ENCODE measurements around the gene NIPSNAP3A. TPM values are rescaled to one million over a fixed set of nuclear protein-coding genes. Genes with fewer than 3 reads are reported as not detected.

The NIPSNAP3A gene
- total and polyA plus RNA-seq, 2 donors (not counting 3 experiments of a cell fraction or from before 2014, with no cell fraction given): 27.2 TPM

DNA sequence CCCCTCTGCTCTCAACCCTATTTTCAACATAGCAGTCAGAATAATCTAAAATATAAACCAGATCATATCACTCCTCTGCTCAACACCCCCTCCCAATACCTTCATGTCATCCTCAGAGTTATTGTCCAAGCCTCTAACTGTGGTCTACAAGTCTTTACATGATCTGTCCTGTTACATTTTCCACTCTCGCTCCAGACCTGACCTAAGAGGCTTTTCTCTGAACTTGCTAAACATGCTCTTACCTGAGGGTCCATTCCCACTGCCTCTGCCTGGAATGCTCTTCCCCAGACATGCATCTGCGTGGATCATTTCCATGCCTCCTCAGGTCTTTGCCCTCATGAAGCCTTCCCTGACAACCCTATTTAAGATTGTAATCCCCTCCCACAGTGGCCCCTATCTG lies 28.5 kb downstream of the NIPSNAP3A start:
- intact Hi-C loops (cut with micrococcal nuclease): no loop called here
- Histone ChIP-seq H3K4me2 (ENCODE audit: insufficient read depth, low read length) (no peak overlapping the region), H3K36me3 (ENCODE audit: control insufficient read depth in 2 of 2, extremely low read depth in 1 of 2, insufficient read depth in 2 of 2, low read length in 2 of 2) (no peaks in the 10 kb centered on the region), H2AFZ (ENCODE audit: low read depth, low read length) (no peak overlapping the region), H3K4me1 (ENCODE audit: control insufficient read depth, extremely low read depth, insufficient read depth, low read length) (no peaks in the 10 kb centered on the region), H3K9me3 (replicated peaks; ENCODE audit: control insufficient read depth, insufficient read depth, low read length) (no peaks in the 10 kb centered on the region), H3K9me1 (replicated peaks; ENCODE audit: control insufficient read depth, extremely low read depth, insufficient read depth, low read length) (no peaks in the 10 kb centered on the region), H3K27ac (ENCODE audit: insufficient read depth, low read depth, low read length) (no peak overlapping the region), H3K9ac (replicated peaks; ENCODE audit: extremely low read depth, insufficient read depth, low read length) (no peak overlapping the region), H3K4me3 (replicated peaks in 1 of 3; ENCODE audit: insufficient read depth in 1 of 3, low read depth in 1 of 3, low read length in 3 of 3) (no peak overlapping the region), H4K20me1 (replicated peaks; ENCODE audit: control insufficient read depth, extremely low read depth, insufficient read depth, low read length) (no peaks in the 10 kb centered on the region), H3K27me3 (ENCODE audit: control insufficient read depth in 2 of 2, insufficient read depth in 2 of 2, low read length in 2 of 2) (peaks cover 0 to 5% of the 10 kb centered on the region in 2 experiments), H3K79me2 (ENCODE audit: control insufficient read depth, insufficient read depth, low read length) (no peaks in the 10 kb centered on the region)
- FAIRE-seq (no peak), DNase-seq (ENCODE audit: low read depth, low spot score) (no peak)
- ChIA-PET POLR2A (no interaction called here), CTCF (no interaction called here)
- BruUV-seq (replicated peaks): no TSS peak
- dilution Hi-C loops (cut with MboI; ENCODE audit: extremely low pct_ligation_motif_present, low sequenced_read_pairs): no loop called here
- TF ChIP-seq JUN (IDR thresholded peaks at IDR 0.05; ENCODE audit: borderline replicate concordance, insufficient read depth, insufficient read length, low read depth) (no peak), MYC (IDR thresholded peaks at IDR 0.05; ENCODE audit: low read depth, low read length) (no peak), POLR2A (IDR thresholded peaks at IDR 0.05; ENCODE audit: low read depth, low read length) (no peak), FOS (IDR thresholded peaks at IDR 0.05; ENCODE audit: borderline replicate concordance, insufficient read depth, low read length) (no peak), EZH2 (IDR thresholded peaks at IDR 0.05; ENCODE audit: borderline replicate concordance, low read depth, low read length, severe bottlenecking) (no peak), GATA2 (IDR thresholded peaks at IDR 0.05; ENCODE audit: insufficient read depth, insufficient read length, low read depth, low read length) (no peak), POLR2AphosphoS5 (IDR thresholded peaks at IDR 0.05; ENCODE audit: insufficient read depth, low read depth, low read length) (no peak)
- TF ChIP-seq, protein P1, sequence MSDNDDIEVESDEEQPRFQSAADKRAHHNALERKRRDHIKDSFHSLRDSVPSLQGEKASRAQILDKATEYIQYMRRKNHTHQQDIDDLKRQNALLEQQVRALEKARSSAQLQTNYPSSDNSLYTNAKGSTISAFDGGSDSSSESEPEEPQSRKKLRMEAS (IDR thresholded peaks at IDR 0.05; ENCODE audit: insufficient read depth, insufficient read length): no peak
- TF ChIP-seq, protein P2, sequence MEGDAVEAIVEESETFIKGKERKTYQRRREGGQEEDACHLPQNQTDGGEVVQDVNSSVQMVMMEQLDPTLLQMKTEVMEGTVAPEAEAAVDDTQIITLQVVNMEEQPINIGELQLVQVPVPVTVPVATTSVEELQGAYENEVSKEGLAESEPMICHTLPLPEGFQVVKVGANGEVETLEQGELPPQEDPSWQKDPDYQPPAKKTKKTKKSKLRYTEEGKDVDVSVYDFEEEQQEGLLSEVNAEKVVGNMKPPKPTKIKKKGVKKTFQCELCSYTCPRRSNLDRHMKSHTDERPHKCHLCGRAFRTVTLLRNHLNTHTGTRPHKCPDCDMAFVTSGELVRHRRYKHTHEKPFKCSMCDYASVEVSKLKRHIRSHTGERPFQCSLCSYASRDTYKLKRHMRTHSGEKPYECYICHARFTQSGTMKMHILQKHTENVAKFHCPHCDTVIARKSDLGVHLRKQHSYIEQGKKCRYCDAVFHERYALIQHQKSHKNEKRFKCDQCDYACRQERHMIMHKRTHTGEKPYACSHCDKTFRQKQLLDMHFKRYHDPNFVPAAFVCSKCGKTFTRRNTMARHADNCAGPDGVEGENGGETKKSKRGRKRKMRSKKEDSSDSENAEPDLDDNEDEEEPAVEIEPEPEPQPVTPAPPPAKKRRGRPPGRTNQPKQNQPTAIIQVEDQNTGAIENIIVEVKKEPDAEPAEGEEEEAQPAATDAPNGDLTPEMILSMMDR (IDR thresholded peaks at IDR 0.05; ENCODE audit: extremely low read depth in 1 of 2, insufficient read depth in 1 of 2, low read depth in 1 of 2, low read length in 2 of 2): no peak
